HepG2 (cell line): ENCODE results near the gene C1QTNF1. TPM values are rescaled to one million over a fixed set of nuclear protein-coding genes. Genes with fewer than 3 reads are reported as not detected.

Source experiments
- AGO2 ChIP-seq: fragments of 200-400 bp; formaldehyde crosslinking; optimal IDR thresholded peaks from 2 replicates; pipeline ENCODE3; 2017; ENCODE audit warnings: mild to moderate bottlenecking, low read depth, low read length, moderate library complexity
- ARID3A ChIP-seq: IDR thresholded peaks from 2 replicates; pipeline ENCODE4 v1.6.1; 2012; ENCODE audit warnings: low read depth, low read length, improper control_type of control experiment
- EED ChIP-seq: sonication (generic); formaldehyde crosslinking; IDR thresholded peaks from 2 replicates; pipeline ENCODE4 v1.5.0; 2020; ENCODE audit warnings: mild to moderate bottlenecking, missing genetic modification reagents
- EP300 ChIP-seq, 3 experiments: sonication (generic) in 1 of 3; formaldehyde crosslinking in 1 of 3; IDR thresholded peaks; 2 replicates each; pipeline versions ENCODE4 v1.5.1 to v1.6.1; 2011 to 2020; ENCODE audit warnings: low read depth in 2 of 3, low read length in 2 of 3, borderline replicate concordance in 1 of 3, improper control_type of control experiment in 1 of 3, mild to moderate bottlenecking in 1 of 3, missing genetic modification reagents in 1 of 3, moderate library complexity in 1 of 3
- FOXA1 ChIP-seq, 2 experiments: fragments of 450-650 bp in 1 of 2; sonication (generic) in 1 of 2; formaldehyde crosslinking in 1 of 2; IDR thresholded peaks; 2 replicates each; pipeline versions ENCODE4 v1.4.0 to v1.6.1; 2016 to 2020; ENCODE audit warnings: missing genetic modification reagents in 1 of 2
- GATAD2A ChIP-seq: IDR thresholded peaks from 2 replicates; pipeline ENCODE4 v1.6.1; 2016
- NCOA5 ChIP-seq: sonication (generic); formaldehyde crosslinking; IDR thresholded peaks from 2 replicates; pipeline ENCODE4 v1.4.0; 2020; ENCODE audit warnings: missing genetic modification reagents
- PAX8 ChIP-seq: sonication (generic); formaldehyde crosslinking; IDR thresholded peaks from 2 replicates; pipeline ENCODE4 v1.8.0; 2022; ENCODE audit warnings: mild to moderate bottlenecking, missing genetic modification reagents, borderline replicate concordance
- POLR2G ChIP-seq: fragments of 200-400 bp; formaldehyde crosslinking; IDR thresholded peaks from 2 replicates; pipeline ENCODE4 v1.6.1; 2018; ENCODE audit warnings: mild to moderate bottlenecking, low read depth, low read length, moderate library complexity
- PRDM10 ChIP-seq: sonication (generic); formaldehyde crosslinking; IDR thresholded peaks from 2 replicates; pipeline ENCODE4 v1.4.0; 2020; ENCODE audit warnings: low read depth, missing genetic modification reagents
- RBFOX2 ChIP-seq: fragments of 200-400 bp; formaldehyde crosslinking; IDR thresholded peaks from 2 replicates; pipeline ENCODE4 v1.6.1; 2017; ENCODE audit warnings: low read depth, mild to moderate bottlenecking, low read length
- STAG1 ChIP-seq: sonication (generic); formaldehyde crosslinking; IDR thresholded peaks from 2 replicates; pipeline ENCODE4 v1.4.0; 2020; ENCODE audit warnings: missing genetic modification reagents
- ZBTB7A ChIP-seq: sonication (generic); formaldehyde crosslinking; IDR thresholded peaks from 2 replicates; pipeline ENCODE4 v1.8.0; 2022; ENCODE audit warnings: mild to moderate bottlenecking, missing genetic modification reagents
- ZNF44 ChIP-seq: sonication (generic); formaldehyde crosslinking; IDR thresholded peaks from 2 replicates; pipeline ENCODE4 v1.5.1; 2020; ENCODE audit warnings: mild to moderate bottlenecking, missing genetic modification reagents
- ZNF549 ChIP-seq: sonication (generic); formaldehyde crosslinking; IDR thresholded peaks from 2 replicates; pipeline ENCODE4 v1.5.0; 2020; ENCODE audit warnings: missing genetic modification reagents
- ZNF574 ChIP-seq: sonication (generic); formaldehyde crosslinking; IDR thresholded peaks from 2 replicates; pipeline ENCODE4 v1.4.0; 2020; ENCODE audit warnings: missing genetic modification reagents
- ZNF589 ChIP-seq: sonication (generic); formaldehyde crosslinking; conservative IDR thresholded peaks from 2 replicates; pipeline ENCODE4 v1.8.0; 2022; ENCODE audit warnings: mild to moderate bottlenecking, moderate library complexity, missing genetic modification reagents
- ZNF816 ChIP-seq: sonication (generic); formaldehyde crosslinking; IDR thresholded peaks from 2 replicates; pipeline ENCODE4 v1.8.0; 2022; ENCODE audit warnings: missing genetic modification reagents, mild to moderate bottlenecking, borderline replicate concordance
- ZNF839 ChIP-seq: sonication (generic); formaldehyde crosslinking; IDR thresholded peaks from 2 replicates; pipeline ENCODE4 v1.4.0; 2020; ENCODE audit warnings: missing genetic modification reagents, mild to moderate bottlenecking, borderline replicate concordance
- ZNF891 ChIP-seq: sonication (generic); formaldehyde crosslinking; IDR thresholded peaks from 2 replicates; pipeline ENCODE4 v1.5.0; 2020; ENCODE audit warnings: mild to moderate bottlenecking, missing genetic modification reagents
- polyA plus RNA-seq, 8 experiments: library from polyadenylated mRNA; depleted of rRNA in 3 of 8; stranded (reverse) in 7 of 8; unstranded in 1 of 8; fragments of >200 nt; fragmentation: Illumina TruSeq in 4 of 8; extraction: Trizol in 4 of 8; gene quantifications; 2 replicates each; pipeline versions ENCODE4 v1.2.1 to v1.2.3, GENCODE V29; 2011 to 2016; ENCODE audit warnings: low read depth in 4 of 8, missing spikeins in 1 of 8, mixed read lengths in 1 of 8; ENCODE audit not compliant: insufficient read depth in 1 of 8
- total RNA-seq, 5 experiments: library from RNA; depleted of rRNA; stranded (reverse); fragments of >200 nt; fragmentation: Illumina TruSeq; extraction: Trizol; gene quantifications; 2 replicates each; pipeline ENCODE4 v1.2.3, GENCODE V29; 2016; ENCODE audit warnings: low read depth in 1 of 5

The C1QTNF1 gene
- total and polyA plus RNA-seq, 2 of the 13 experiments (the other 11 are each of a cell fraction or from before 2014, with no cell fraction given) = 0.18 to 0.86 TPM

- peak; percentile 36; the same call in 1 of the 2 replicates for TF ChIP-seq PRDM10 (CRISPR knock-in tag)
- TF ChIP-seq ZNF816 (CRISPR knock-in tag) = no peak
- TF ChIP-seq RBFOX2 = 0 out of 2 replicates have a peak, but pooled peaks have one; percentile 31
- no peak for TF ChIP-seq ZNF589 (CRISPR knock-in tag)
- TF ChIP-seq ARID3A = 0 out of 2 replicates have a peak, but pooled peaks have one; percentile 66
- TF ChIP-seq AGO2 = peak; percentile 73
- TF ChIP-seq ZBTB7A (CRISPR knock-in tag) = no peak
- no peak for TF ChIP-seq NCOA5 (CRISPR knock-in tag)
- TF ChIP-seq STAG1 = peak; percentile 77
- TF ChIP-seq GATAD2A (CRISPR knock-in tag) = peak; percentile 15; the same call in 1 of the 2 replicates
- no peak for TF ChIP-seq ZNF549 (CRISPR knock-in tag)
- TF ChIP-seq ZNF839 = no peak
- no peak for TF ChIP-seq EP300 (IDR thresholded peaks at IDR 0.05; ENCODE audit: low read depth in 2 of 2, low read length in 2 of 2)
- TF ChIP-seq EP300 (CRISPR knock-in tag; IDR thresholded peaks at IDR 0.05; ENCODE audit: borderline replicate concordance) = no peak
- no peak for TF ChIP-seq ZNF891
- no peak for TF ChIP-seq ZNF574
- no peak for TF ChIP-seq PAX8 (CRISPR knock-in tag)
- peak; percentile 70 for TF ChIP-seq POLR2G
- 0 out of 2 replicates have a peak, but pooled peaks have one; percentile 64 for TF ChIP-seq EED (CRISPR knock-in tag)
- no peak for TF ChIP-seq ZNF44 (CRISPR knock-in tag)
- TF ChIP-seq FOXA1 (IDR thresholded peaks at IDR 0.05) = no peak
- TF ChIP-seq FOXA1 (CRISPR knock-in tag; IDR thresholded peaks at IDR 0.05) = 0 out of 2 replicates have a peak, but pooled peaks have one; percentile 22
These were observed 4.1 kb upstream of the C1QTNF1 start (continued) for GRCh38 chr17:79019632-79020584.
